GM21526 (cell line): ENCODE results near the gene SCAF8.
"Not testable (repeated sequence)": the region's sequence is repeated elsewhere in the genome, so short reads cannot be mapped to it uniquely, and the experiment has no call there.

Source experiments
- ATAC-seq: cut with Tn5 transposase; IDR thresholded peaks from one replicate; pipeline ENCODE4 v1.9.1; 2021; ENCODE audit warnings: moderate library complexity; ENCODE audit not compliant: unreplicated experiment, low FRiP score

Gene SCAF8

DNA sequence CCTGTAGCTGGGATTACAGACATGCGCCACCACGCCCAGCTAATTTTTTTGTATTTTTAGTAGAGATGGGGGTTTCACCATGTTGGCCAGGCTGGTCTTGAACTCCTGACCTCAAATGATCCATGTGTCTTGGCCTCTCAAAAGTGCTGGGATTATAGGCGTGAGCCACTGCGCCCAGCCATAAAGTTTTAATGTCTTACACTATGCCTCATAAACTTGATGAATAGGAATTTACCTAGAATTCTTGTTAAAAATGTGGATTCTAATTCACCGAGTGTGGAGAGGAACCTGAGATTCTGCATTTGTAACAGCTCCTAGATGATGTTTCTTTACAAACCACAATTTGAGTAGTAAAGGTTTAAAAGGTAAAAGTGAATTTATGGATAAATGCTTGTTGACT, 45.9 kb downstream of the SCAF8 start:
- not testable (repeated sequence) for ATAC-seq

DNA sequence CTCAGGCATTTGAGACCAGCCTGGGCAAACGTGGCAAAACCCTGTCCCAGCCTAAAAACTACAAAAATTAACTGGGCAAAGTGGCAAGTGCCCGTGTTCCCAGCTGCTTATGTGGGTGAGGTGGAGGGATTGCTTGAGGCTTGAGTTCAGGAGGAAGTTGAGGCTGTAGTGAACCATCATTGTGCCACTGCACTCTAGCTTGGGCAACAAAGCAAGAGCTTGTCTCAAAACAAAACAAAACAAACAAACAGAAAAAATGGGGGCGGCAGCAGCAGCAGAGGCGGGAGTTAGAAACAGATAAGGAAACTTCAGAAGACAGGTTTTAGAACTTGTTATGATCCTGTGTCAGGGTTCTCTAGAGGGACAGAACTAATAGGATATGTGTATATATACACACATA, 49.0 kb downstream of the SCAF8 start:
- no peak for ATAC-seq

DNA sequence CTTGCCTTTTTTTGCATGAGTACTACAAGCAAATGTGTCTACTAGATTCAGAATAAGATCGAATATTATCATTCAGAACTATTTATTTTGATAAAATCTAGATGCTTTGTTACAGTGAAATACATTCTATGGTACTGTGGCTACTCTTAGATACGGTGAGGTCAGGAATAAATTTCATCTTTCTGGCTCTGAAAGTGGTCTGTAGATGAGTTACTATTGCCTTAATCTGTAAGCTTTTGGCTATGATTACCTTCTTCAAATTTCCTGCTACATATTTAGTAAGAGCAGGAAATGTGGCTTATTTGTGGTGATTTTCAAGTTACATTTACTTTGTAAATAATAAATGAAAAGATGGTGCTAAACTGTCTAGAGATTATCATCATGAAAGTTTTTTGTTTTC, 50.0 kb downstream of the SCAF8 start:
- no peak for ATAC-seq

DNA sequence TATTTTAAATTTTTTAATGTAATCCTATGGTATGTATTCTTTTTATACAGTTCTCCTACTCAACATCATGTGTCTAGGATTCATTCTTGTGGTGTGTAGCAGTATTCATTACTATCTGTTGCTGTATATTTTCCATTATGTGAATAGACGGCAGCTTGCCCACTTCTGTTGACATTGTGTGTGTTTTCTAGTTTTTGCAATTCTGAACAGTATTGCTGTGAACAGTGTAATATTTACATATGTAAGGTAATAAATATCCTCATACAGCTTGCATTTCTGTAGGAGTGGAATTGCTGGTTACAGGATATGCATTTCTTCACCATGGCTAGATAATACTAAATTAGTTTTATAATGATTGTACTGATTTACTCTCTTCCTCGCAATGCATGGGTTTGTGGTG, 51.9 kb downstream of the SCAF8 start:
- no peak for ATAC-seq

DNA sequence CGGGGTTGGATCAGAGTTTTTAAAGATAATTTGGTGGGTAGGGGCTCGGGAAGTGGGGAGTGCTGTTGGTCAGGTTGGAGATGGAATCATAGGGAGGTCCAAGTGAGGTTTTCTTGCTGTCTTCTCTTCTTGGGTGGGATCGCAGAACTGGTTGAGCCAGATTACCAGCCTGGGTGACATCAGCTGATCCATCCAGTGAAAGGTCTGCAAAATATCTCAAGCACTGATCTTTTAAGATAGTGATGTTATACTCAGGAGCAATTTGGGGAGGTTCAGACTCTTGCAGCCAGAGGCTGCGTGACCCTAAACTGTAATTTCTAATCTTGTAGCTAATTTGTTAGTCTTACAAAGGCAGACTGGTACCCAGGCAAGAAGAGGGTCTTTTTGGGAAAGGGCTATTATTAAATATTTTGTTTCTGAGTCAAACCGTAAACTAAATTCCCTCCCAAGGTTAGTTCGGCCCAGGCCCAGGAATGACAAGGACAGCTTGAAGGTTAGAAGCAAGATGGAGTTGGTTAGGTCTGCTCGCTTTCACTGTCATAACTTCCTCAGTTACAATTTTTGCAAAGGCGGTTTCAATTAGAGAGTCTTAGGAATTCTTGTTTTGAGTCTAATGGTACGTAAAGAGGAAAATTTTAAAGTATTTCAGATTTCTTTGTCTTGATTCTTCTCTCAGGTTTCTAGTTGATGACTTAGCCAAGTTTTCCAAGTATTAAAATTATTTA, 53.1 kb downstream of the SCAF8 start:
- ATAC-seq, result no peak

DNA sequence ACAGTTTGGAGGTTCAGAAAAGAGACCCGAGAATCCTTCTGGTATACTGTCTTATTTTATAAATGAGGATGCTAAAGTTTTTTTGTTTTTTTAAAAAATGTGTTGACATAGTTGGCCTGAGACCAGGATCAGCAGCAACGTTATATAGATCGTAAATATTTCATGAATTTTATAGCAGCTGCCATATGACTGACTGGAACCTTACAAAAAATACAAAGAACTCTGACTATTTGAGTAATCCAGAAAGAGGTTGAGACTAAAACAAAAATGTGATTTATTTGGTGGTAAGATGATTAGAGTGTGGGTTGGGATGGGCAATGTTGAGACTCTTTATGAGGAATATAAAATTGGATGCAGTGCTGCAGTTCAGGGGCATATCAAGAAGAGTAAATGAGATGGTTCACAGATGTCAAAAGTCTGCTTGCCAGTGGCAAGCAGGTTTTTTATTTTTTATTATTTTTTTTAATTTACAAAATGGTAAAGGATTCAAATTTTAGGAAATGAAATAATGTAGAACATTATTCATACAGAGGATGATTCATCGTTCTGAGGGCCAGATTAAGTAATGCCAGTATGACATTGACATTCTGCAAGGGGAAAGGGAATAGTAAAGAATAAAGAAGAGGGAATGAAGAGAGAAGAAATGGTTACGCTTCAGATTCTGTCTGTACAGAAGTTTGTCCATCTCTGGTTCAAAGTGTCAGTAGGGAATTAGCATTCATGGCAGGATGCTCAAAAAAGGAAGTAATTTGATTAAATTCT, 58.5 kb downstream of the SCAF8 start:
- ATAC-seq, result no peak

DNA sequence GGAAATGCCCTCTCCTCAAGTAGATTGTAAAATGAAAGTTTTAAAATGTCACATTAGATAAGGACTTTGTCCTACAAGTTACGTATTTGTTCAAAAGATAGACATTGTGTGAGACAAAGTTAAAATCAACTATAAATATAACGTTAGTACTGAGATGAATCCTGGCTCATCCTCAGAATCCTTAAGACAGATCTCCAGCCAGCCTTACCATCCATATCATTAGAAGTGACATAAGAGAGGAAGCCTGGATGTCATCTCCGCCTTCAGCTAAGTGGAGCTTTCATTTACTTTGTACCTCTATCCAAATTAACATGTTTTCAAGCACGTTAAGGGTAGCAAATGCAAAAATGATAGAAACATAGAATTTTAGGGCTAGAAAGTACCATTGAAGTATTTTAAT, 59.1 kb downstream of the SCAF8 start:
- ATAC-seq, result no peak

DNA sequence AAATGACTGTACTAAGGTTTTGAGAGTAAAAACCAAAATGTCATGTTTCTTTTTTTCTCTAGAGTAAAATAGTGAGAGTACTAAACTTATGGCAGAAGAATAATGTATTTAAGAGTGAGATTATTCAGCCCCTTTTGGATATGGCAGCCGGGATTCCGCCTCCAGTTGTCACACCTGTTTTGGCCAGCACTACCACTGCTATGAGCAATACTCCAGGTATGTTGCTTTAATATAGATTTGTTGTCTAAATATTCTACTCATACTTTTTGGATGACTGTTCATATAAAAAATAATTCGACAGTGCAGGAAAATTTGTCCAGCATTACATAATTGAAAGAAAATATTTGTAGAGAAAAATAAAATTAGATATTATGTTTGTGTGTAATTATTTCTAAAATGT, 59.5 kb downstream of the SCAF8 start:
- ATAC-seq, result no peak

DNA sequence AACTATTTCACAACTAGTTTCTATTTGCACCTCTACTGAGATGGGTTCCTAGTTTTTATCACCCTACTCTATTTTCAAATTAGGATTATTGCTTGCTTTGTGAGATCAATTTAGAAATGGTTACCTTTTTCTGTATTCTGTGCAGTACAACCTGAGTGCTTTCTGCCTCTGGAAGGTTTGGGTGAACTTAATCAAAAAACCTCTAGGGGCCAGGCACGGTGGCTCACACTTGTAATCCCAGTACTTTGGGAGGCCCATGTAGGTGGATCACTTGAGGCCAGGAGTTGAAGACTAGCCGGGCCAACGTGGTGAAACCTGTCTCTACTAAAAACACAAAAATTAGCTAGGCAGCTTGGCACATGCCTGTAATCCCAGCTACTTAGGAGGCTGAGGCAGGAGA, 63.3 kb downstream of the SCAF8 start:
- ATAC-seq, result no peak

DNA sequence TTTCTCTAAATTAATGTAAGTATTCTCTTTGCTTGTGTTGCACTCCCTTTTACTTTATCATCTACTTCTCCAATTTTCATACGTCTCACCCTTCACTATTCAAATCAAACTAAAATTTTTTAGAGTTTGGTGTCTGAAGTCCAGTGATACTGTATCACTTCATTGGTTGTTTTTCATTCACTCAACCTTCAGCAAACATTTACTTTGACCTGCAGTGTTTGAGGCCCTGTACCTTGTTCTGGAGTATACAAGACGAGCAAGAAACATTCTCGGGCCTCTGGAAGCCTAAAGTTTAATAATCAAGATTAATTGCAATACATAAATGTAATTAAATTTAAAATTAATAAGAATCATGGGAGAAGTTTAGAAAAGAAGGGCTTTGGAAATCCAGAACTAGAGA, 64.6 kb downstream of the SCAF8 start:
- ATAC-seq, result no peak

DNA sequence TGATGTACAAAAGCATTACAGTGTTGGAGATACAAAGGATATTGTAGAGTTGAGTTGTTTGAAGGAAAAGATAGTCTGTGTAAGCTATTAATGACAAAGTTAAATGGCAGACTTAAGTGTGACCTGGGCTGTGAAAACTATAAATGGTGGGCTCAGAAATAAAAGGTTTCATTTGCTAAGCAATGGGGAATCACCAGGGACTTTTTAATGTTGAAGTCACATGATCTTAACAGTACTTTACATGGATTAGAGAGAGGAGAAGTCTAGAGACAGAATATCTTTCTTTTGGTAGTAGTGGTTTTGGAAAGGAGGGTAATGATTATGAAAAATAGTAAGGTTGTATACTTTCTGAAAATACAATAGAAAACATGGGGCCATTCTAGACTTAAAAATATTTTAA, 67.1 kb downstream of the SCAF8 start:
- no peak for ATAC-seq

DNA sequence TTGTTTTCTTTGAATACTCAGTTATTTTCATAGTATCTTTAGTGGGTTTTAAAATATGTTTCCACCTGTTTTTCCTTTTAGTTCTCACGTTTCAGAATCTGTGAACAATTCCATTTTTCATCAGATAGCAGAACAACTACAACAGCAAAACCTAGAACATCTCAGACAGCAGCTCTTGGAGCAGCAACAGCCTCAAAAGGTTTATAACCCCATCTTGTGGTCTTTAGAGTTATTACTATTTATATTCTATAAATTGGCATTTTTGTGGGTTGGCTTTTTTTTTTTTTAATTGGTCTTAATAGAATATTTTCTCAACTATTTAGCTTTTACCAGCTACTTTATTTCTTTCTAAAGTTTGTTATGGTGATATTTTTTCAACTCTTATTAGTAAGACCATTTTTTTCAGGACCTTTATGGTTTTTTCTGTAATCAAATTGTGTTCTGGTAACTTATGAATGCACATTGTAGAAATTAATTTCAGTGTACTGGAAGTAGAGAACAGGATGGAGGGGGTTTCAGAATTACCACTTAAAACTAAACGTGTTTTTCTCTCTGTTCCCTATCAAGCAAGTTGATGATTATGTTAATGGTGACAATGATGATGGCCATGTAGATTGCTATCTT, 72.2 kb downstream of the SCAF8 start:
- ATAC-seq, result no peak

DNA sequence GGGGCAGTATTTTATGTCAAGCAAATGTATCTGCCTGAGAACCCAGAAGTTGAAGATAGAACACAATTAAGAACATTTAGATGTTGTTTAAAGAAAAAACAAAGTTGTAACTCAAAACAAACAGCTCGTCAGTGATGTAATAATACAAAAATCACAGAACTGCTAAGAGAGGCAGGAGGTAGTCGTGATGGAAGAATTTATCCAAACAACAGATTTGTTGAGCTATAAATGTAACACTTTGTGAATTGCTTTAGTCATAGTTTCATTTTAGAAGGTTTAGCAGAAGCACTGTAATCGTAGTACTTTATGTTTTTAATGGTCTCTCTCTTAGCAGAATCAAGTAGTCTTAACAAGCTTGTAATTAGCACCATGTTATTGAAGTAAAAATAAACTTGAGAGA, 73.6 kb downstream of the SCAF8 start:
- no peak for ATAC-seq

DNA sequence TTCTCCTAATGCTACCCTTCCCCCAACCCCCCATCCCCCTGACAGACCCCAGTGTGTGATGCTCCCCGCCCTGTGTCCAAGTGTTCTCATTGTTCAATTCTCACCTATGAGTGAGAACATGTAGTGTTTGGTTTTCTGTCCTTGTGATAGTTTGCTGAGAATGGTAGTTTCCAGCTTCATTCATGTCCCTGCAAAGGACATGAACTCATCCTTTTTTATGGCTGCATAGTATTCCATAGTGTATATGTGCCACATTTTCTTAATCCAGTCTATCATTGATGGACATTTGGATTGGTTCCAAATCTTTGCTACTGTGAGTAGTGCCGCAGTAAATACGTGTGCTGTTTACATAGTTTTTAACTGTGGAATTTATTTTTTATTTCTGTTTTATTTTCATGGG, 78.4 kb downstream of the SCAF8 start:
- not testable (repeated sequence) for ATAC-seq

DNA sequence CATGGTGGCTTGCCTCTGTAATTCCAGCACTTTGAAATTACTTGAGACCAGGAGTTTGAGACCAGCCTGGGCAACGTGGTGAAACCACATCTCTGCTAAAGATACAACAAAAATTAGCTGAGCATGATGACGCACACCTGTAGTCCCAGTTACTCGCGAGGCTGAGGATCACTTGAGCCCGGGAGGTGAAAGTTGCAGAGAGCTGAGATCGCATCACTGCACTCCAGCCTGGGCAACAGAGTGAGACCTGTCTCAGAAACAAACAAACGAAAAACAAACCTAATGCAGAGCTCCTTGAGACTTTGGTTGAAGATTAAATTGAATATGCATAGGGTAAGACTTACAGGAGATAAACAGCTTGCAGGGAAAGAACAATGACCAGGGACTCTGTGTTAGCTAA, 80.8 kb downstream of the SCAF8 start:
- ATAC-seq, result peak; percentile 89

DNA sequence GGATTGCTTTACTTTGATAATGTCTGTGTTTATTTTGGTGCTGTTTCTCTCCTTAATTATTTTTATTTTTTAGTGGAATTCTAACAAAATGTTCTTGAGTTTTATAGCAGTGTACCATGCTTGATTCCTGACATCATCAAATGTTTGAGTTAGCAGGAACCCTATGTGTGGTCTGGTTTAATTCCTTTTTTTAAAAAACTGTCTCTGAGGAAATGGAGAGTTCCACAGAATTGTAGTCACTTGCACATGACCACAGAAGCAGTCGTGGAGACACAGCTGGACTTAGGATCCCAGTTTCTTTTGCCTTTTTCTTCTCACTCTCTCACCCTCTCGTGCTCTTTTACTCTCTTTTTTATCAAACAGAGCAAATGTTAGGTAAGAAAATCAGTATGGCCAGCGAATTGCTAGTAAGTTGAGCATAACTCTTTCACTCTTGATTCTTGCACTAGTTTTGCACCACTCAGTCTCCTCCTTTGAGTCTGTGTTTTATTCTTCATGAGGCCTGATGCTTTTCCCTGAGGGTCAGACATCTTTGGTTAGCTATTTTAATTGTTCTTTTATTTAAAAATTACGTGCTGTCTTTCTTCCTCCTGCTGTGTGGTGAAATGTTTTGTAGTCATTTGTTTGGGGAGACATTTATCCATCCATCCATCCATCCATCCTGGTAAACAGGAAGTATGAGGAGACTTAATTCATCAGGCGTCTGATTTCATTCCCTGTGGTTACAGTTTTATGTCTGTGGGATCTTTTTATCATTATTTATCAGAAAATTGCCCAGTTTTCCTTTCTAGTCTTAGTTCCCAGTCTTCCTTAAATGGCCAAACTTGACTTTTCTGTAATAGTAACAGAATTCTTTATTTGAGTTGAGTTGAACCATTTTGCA, 83.0 kb downstream of the SCAF8 start:
- ATAC-seq, result no peak

DNA sequence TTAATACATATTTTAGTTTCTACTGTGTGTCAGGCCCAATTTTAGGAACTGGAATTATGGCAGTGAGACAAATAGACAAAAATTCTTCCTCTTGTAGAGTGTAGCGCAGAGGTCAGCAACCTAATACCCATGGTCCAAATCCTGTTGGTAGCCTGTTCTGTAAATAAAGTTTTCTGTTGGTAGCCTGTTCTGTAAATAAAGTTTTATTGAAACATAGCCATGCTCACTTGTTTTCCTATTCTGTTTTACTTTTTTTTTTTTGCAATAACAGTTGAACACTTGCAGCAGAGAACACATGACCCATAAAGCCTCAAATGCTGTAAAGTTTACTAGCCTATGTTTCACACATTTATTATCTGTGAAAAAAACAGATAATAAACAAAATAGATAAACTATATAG, 87.9 kb downstream of the SCAF8 start:
- ATAC-seq, result no peak

DNA sequence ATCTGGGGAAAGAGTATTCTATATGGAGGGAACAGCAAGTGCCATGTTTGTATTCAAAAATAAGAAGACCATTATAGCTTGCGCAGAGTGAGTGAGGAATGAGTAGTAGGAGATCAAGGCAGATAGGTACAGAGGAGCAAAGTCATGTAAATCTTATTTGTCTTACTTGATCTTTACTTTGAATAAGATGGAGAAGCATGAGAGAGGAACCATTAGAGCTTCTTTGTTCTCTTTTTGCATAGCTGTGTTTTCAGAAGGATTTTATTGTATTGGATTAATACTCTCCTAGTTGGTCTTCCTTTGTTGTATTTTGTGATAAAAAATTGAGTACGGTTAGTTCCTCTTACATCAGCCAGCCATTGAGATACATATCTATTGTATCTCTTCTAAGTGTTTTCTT, 88.4 kb downstream of the SCAF8 start:
- ATAC-seq, result no peak

DNA sequence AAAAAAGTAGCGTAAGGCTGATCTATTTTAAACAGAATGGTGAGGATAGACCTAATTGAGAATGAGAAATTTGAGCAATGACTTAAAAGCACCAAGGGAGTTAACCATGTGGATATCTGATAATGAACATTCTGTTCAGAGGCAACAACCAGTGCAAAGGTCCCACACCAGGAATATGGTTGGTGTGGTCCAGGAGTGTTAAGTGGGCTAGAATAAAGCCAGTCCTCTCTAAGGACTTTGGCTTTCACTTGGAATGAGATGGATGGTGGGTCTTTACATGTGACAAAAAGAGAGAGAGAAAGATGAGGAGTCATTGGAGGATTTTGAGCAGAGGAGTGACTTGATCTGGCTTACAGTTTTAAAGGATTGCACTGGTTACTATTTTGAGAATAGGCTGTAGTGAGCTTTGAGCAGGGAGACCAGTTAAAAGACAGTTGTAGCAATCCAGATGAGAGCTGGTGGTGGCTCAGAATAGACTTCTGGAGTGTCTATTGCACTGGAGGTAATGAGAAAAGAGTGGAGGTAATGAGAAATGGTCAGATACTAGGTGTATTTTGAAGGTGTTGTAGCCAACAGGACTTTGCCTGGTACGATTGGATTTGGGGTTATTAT, 89.8 kb downstream of the SCAF8 start:
- ATAC-seq, result no peak

DNA sequence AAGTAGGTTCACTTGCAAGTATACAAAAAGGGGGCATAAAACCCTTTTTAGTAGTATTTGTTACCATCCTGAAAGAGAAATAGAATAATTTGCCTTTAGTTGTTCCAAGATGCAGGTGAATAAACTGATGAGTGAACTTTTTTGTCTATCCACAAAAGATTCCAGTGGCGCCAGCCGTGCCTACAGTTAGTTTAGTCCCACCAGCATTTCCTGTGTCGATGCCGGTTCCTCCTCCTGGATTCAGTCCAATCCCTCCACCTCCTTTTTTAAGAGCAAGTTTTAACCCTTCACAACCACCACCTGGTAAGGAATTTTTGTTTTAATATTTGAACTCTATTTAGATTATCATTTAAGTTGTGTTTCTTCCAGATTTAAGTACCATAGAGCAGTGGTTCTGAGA, 90.9 kb downstream of the SCAF8 start:
- no peak for ATAC-seq
